Measurements from ENCODE around the gene ZNF575.

- TF ChIP-seq, protein P1, sequence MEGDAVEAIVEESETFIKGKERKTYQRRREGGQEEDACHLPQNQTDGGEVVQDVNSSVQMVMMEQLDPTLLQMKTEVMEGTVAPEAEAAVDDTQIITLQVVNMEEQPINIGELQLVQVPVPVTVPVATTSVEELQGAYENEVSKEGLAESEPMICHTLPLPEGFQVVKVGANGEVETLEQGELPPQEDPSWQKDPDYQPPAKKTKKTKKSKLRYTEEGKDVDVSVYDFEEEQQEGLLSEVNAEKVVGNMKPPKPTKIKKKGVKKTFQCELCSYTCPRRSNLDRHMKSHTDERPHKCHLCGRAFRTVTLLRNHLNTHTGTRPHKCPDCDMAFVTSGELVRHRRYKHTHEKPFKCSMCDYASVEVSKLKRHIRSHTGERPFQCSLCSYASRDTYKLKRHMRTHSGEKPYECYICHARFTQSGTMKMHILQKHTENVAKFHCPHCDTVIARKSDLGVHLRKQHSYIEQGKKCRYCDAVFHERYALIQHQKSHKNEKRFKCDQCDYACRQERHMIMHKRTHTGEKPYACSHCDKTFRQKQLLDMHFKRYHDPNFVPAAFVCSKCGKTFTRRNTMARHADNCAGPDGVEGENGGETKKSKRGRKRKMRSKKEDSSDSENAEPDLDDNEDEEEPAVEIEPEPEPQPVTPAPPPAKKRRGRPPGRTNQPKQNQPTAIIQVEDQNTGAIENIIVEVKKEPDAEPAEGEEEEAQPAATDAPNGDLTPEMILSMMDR (conservative IDR thresholded peaks at IDR 0.05; ENCODE audit: low read depth in 2 of 2): no peak
- TF ChIP-seq EZH2phosphoT487 (IDR thresholded peaks at IDR 0.05; ENCODE audit: unreplicated experiment) (no peak), EZH2 (IDR thresholded peaks at IDR 0.05; ENCODE audit: low read depth, unreplicated experiment) (no peak), POLR2AphosphoS5 (IDR thresholded peaks at IDR 0.05; ENCODE audit: low read depth) (no peak), NANOG (IDR thresholded peaks at IDR 0.05; ENCODE audit: borderline replicate concordance) (no peak), ZNF114 (CRISPR knock-in tag; IDR thresholded peaks at IDR 0.05) (no peak), CREB1 (CRISPR knock-in tag; IDR thresholded peaks at IDR 0.05; ENCODE audit: low read depth) (no peak)
- TF ChIP-seq, protein P2, sequence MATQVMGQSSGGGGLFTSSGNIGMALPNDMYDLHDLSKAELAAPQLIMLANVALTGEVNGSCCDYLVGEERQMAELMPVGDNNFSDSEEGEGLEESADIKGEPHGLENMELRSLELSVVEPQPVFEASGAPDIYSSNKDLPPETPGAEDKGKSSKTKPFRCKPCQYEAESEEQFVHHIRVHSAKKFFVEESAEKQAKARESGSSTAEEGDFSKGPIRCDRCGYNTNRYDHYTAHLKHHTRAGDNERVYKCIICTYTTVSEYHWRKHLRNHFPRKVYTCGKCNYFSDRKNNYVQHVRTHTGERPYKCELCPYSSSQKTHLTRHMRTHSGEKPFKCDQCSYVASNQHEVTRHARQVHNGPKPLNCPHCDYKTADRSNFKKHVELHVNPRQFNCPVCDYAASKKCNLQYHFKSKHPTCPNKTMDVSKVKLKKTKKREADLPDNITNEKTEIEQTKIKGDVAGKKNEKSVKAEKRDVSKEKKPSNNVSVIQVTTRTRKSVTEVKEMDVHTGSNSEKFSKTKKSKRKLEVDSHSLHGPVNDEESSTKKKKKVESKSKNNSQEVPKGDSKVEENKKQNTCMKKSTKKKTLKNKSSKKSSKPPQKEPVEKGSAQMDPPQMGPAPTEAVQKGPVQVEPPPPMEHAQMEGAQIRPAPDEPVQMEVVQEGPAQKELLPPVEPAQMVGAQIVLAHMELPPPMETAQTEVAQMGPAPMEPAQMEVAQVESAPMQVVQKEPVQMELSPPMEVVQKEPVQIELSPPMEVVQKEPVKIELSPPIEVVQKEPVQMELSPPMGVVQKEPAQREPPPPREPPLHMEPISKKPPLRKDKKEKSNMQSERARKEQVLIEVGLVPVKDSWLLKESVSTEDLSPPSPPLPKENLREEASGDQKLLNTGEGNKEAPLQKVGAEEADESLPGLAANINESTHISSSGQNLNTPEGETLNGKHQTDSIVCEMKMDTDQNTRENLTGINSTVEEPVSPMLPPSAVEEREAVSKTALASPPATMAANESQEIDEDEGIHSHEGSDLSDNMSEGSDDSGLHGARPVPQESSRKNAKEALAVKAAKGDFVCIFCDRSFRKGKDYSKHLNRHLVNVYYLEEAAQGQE (IDR thresholded peaks at IDR 0.05; ENCODE audit: unreplicated experiment): no peak
- TF ChIP-seq, protein P3, sequence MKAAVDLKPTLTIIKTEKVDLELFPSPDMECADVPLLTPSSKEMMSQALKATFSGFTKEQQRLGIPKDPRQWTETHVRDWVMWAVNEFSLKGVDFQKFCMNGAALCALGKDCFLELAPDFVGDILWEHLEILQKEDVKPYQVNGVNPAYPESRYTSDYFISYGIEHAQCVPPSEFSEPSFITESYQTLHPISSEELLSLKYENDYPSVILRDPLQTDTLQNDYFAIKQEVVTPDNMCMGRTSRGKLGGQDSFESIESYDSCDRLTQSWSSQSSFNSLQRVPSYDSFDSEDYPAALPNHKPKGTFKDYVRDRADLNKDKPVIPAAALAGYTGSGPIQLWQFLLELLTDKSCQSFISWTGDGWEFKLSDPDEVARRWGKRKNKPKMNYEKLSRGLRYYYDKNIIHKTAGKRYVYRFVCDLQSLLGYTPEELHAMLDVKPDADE (IDR thresholded peaks at IDR 0.05): no peak
These were observed 29.8 kb downstream of the ZNF575 start for GRCh38 chr19:43562698-43563241.

All from GM23338 (cell line).